Panc1 (cell line): Measurements from ENCODE around the gene MEIS2. TPM values are rescaled to one million over a fixed set of nuclear protein-coding genes. Genes with fewer than 3 reads are reported as not detected.

Experiments used
- ATAC-seq: fragments of 200-7000 bp; cut with Tn5 transposase; 2 replicates; pipeline ENCODE4 v1.9.1; 2020; ENCODE audit warnings: mild to moderate bottlenecking, moderate library complexity
- BruUV-seq: library from RNA; stranded (reverse); fragments of 400-500 nt; replicated peaks from 2 replicates; lab custom pipeline; 2021; lab: Mats Ljungman, UMichigan
- CTCF ChIA-PET: fragments of 300-600 bp; sonication (Branson Sonifier 250); formaldehyde crosslinking; loops from one replicate; lab custom pipeline; 2022; ENCODE audit warnings: antibody characterized with exemption; lab: Charles Lee
- POLR2A ChIA-PET: fragments of 300-600 bp; sonication (Branson Sonifier 250); formaldehyde crosslinking; loops from one replicate; lab custom pipeline; 2022; ENCODE audit warnings: antibody characterized with exemption; lab: Charles Lee
- DNase-seq: peaks from one replicate; pipeline ENCODE4 v3.0.0-alpha.2; 2010; ENCODE audit warnings: low read depth, low spot score
- H3K27ac ChIP-seq: 2 replicates; pipeline ENCODE4 v1.5.1; 2011; ENCODE audit warnings: mild to moderate bottlenecking, low read length, inconsistent platforms
- H3K27me3 ChIP-seq: fragments of 200-500 bp; sonication (Bioruptor generic); 2 replicates; pipeline ENCODE4 v1.6.0; 2014; ENCODE audit warnings: low read length, inconsistent platforms; ENCODE audit not compliant: control insufficient read depth, insufficient read depth
- H3K36me3 ChIP-seq: fragments of 200-500 bp; sonication (Bioruptor generic); 2 replicates; pipeline ENCODE4 v1.5.1; 2014; ENCODE audit warnings: inconsistent platforms, mild to moderate bottlenecking, low read length, moderate library complexity; ENCODE audit not compliant: control insufficient read depth, insufficient read depth
- H3K4me1 ChIP-seq: 2 replicates; pipeline ENCODE4 v1.5.1; 2011; ENCODE audit warnings: inconsistent platforms, mild to moderate bottlenecking, low read length, moderate library complexity; ENCODE audit not compliant: control insufficient read depth, insufficient read depth
- H3K4me3 ChIP-seq, 2 experiments: 2 replicates each; pipeline ENCODE4 v1.5.1; 2011 to 2012; ENCODE audit warnings: low read depth in 2 of 2, low read length in 2 of 2, mild to moderate bottlenecking in 2 of 2, inconsistent platforms in 1 of 2, moderate library complexity in 1 of 2
- H3K9me3 ChIP-seq: fragments of 200-500 bp; sonication (Bioruptor generic); 2 replicates; pipeline ENCODE4 v1.5.1; 2014; ENCODE audit warnings: low read depth, mild to moderate bottlenecking, inconsistent platforms, low read length, moderate library complexity; ENCODE audit not compliant: control insufficient read depth, insufficient read depth
- CTCF ChIP-seq: fragments of 450-650 bp; IDR thresholded peaks from 2 replicates; pipeline ENCODE4 v1.5.1; 2017; ENCODE audit warnings: mild to moderate bottlenecking
- POLR2AphosphoS5 ChIP-seq: IDR thresholded peaks from 2 replicates; pipeline ENCODE4 v1.6.1; 2012; ENCODE audit warnings: mild to moderate bottlenecking, low read depth, low read length, moderate library complexity
- REST ChIP-seq, 2 experiments: IDR thresholded peaks; 2 replicates each; pipeline ENCODE4 v1.6.1; 2011 to 2012; ENCODE audit warnings: low read depth in 2 of 2, control low read depth in 1 of 2, low read length in 1 of 2, mild to moderate bottlenecking in 1 of 2, moderate library complexity in 1 of 2; ENCODE audit not compliant: insufficient read depth in 1 of 2
- SIN3A ChIP-seq: IDR thresholded peaks from 2 replicates; pipeline ENCODE4 v1.6.1; 2012; ENCODE audit warnings: low read depth, mild to moderate bottlenecking, low read length, moderate library complexity, borderline replicate concordance; ENCODE audit not compliant: insufficient read depth
- TCF7L2 ChIP-seq: IDR thresholded peaks from 2 replicates; pipeline ENCODE4 v1.6.1; 2011; ENCODE audit warnings: mild to moderate bottlenecking, low read depth, low read length, inconsistent platforms
- in situ Hi-C: cut with HindIII; loops from 2 replicates; pipeline ENCODE4 v1.10.0; 2016; ENCODE audit warnings: low sequenced_read_pairs, low pct_unique_long_range_greater_than_20kb
- intact Hi-C: fragments of 100-400 bp; cut with micrococcal nuclease; formaldehyde crosslinking; loops from one replicate; pipeline ENCODE4 v1.10.0; 2022; ENCODE audit not compliant: unreplicated experiment
- total RNA-seq: library from RNA; stranded (reverse); gene quantifications from one replicate; pipeline ENCODE4 v1.2.1, GENCODE V29; 2021; ENCODE audit not compliant: unreplicated experiment

Gene MEIS2
- total RNA-seq, 1 experiment from 2014 or later: 9.3 TPM

GRCh38 chr15:37044915-37045648 lies 55.3 kb downstream of the MEIS2 start:
- ChIA-PET CTCF (interaction anchor here (0.6 kb wide), 1 partner anchor 56 kb away, joined by 4 read pairs; no protein-coding TSS in a partner anchor), POLR2A (no interaction called here)
- no peak for ATAC-seq
- TF ChIP-seq TCF7L2: no peak
- no peak for TF ChIP-seq SIN3A
- TF ChIP-seq CTCF: no peak
- no peak for TF ChIP-seq POLR2AphosphoS5
- no peak for TF ChIP-seq REST (IDR thresholded peaks at IDR 0.05; ENCODE audit: insufficient read depth in 1 of 2, low read depth in 2 of 2, low read length in 1 of 2)
- no TSS peak for BruUV-seq
- intact Hi-C loops: no loop called here
- H3K4me1 ChIP-seq: peaks cover 5% of the 10 kb centered on the region
- H3K36me3 ChIP-seq: no peaks in the 10 kb centered on the region
- DNase-seq: no peak
- H3K4me3 ChIP-seq: no peak overlapping the region
- no peaks in the 10 kb centered on the region for H3K27me3 ChIP-seq
- H3K9me3 ChIP-seq: no peaks in the 10 kb centered on the region
- in situ Hi-C loops: no loop called here
- no peak overlapping the region for H3K27ac ChIP-seq

- no peaks in the 10 kb centered on the region for H3K27me3 ChIP-seq
- in situ Hi-C loops: no loop called here
- H3K36me3 ChIP-seq: no peaks in the 10 kb centered on the region
- ATAC-seq: no peak
- no peak overlapping the region for H3K27ac ChIP-seq
- peaks cover 5% of the 10 kb centered on the region for H3K4me1 ChIP-seq
- H3K4me3 ChIP-seq: no peak overlapping the region
- CTCF ChIA-PET: no interaction called here
- no peak for TF ChIP-seq CTCF
- TF ChIP-seq SIN3A: no peak
- no peak for TF ChIP-seq POLR2AphosphoS5
- no peak for TF ChIP-seq TCF7L2
- TF ChIP-seq REST (IDR thresholded peaks at IDR 0.05; ENCODE audit: insufficient read depth in 1 of 2, low read depth in 2 of 2, low read length in 1 of 2): no peak
- H3K9me3 ChIP-seq: no peaks in the 10 kb centered on the region
- no peak for DNase-seq
- no TSS peak for BruUV-seq
- intact Hi-C loops: no loop called here
- POLR2A ChIA-PET: no interaction called here
Measured at GRCh38 chr15:37041836-37042235, 58.5 kb downstream of the MEIS2 start.
